ENCODE results near the gene WDR73.
"Not testable (repeated sequence)": the region's sequence is repeated elsewhere in the genome, so short reads cannot be mapped to it uniquely, and the experiment has no call there.

Gene WDR73

GRCh38 chr15:84648539-84648938 is 5.5 kb downstream of the WDR73 start:
- no peak for TF ChIP-seq CTCF (IDR thresholded peaks at IDR 0.05; ENCODE audit: low read depth, low read length)
- no peak overlapping the region for H3K4me3 ChIP-seq (ENCODE audit: low read depth, low read length)
- in situ Hi-C loops (cut with HindIII; ENCODE audit: low sequenced_read_pairs), result no loop called here
- DNase-seq (ENCODE audit: low read depth, low spot score), result no peak

DNA sequence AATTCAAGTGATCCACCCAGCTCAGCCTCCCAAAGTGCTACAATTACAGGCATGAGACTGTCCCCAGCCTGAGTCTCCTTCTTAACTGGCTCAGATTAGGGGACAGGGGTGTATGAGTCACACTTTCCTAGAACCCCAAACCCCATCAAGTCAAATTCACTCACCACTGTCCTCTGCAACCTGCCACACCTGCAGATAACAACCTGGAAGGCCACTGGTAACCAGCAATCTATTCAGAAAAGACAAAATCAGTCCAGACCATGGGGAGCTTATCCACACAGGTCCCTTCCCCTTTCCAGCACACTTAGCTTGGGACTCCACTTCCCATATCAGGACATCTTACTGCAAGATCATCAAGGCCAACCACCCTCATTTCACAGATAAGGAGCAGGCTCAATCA is 6.4 kb downstream of the WDR73 start:
- TF ChIP-seq CTCF (IDR thresholded peaks at IDR 0.05; ENCODE audit: low read depth, low read length), result no peak
- DNase-seq (ENCODE audit: low read depth, low spot score), result no peak
- no peak overlapping the region for H3K4me3 ChIP-seq (ENCODE audit: low read depth, low read length)
- in situ Hi-C loops (cut with HindIII; ENCODE audit: low sequenced_read_pairs), result no loop called here

- no peak for DNase-seq (ENCODE audit: low read depth, low spot score)
- in situ Hi-C loops (cut with HindIII; ENCODE audit: low sequenced_read_pairs), result no loop called here
- no peak overlapping the region for H3K4me3 ChIP-seq (ENCODE audit: low read depth, low read length)
- no peak for TF ChIP-seq CTCF (IDR thresholded peaks at IDR 0.05; ENCODE audit: low read depth, low read length)
Observed at GRCh38 chr15:84645997-84646396, 8.1 kb downstream of the WDR73 start.

- TF ChIP-seq CTCF (IDR thresholded peaks at IDR 0.05; ENCODE audit: low read depth, low read length), result no peak
- no peak overlapping the region for H3K4me3 ChIP-seq (ENCODE audit: low read depth, low read length)
Observed at GRCh38 chr15:84645496-84645895, 8.6 kb downstream of the WDR73 start.

GRCh38 chr15:84643838-84644237 is 10.2 kb downstream of the WDR73 start:
- in situ Hi-C loops (cut with HindIII; ENCODE audit: low sequenced_read_pairs), result no loop called here
- no peak for DNase-seq (ENCODE audit: low read depth, low spot score)
- TF ChIP-seq CTCF (IDR thresholded peaks at IDR 0.05; ENCODE audit: low read depth, low read length), result no peak
- H3K4me3 ChIP-seq (ENCODE audit: low read depth, low read length), result no peak overlapping the region

More at GRCh38 chr15:84645496-84645895, 8.6 kb downstream of the WDR73 start:
- in situ Hi-C loops (cut with HindIII; ENCODE audit: low sequenced_read_pairs), result no loop called here
- no peak for DNase-seq (ENCODE audit: low read depth, low spot score)

DNA sequence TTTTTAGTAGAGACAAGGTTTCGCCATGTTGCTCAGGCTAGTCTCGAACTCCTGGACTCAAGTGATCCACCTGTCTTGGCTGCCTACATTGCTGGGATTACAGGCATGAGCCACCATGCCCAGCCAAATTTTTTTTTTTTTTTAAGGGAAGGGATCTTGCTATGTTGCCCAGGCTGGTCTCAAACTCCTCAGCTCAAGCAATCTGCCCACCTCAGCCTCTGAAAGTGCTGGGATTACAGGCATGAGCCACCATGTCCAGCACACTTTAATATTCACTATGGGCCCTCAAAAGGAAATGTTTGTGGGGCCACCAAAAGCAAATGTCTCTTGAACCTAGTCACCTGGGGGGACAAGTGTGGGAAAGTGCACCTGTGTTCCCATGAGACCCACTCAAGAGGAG is 11.4 kb downstream of the WDR73 start:
- in situ Hi-C loops (cut with HindIII; ENCODE audit: low sequenced_read_pairs); DNase-seq (ENCODE audit: low read depth, low spot score); H3K4me3 ChIP-seq (ENCODE audit: low read depth, low read length): not testable (repeated sequence)

DNA sequence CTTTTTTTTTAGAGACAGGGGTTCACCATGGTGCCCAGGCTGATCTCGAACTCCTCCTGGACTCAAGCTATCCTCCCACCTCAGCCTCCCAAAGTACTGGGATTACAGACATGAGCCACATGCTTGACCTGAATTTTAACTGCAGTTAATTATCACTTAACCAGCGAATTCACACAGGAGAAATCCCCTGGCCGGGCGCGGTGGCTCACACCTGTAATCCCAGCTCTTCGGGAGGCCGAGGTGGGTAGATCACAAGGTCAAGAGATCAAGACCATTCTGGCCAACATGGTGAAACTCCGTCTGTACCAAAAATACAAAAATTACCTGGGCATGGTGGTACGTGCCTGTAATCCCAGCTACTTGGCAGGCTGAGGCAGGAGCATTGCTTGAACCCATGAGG is 12.2 kb downstream of the WDR73 start:
- in situ Hi-C loops (cut with HindIII; ENCODE audit: low sequenced_read_pairs); H3K4me3 ChIP-seq (ENCODE audit: low read depth, low read length); DNase-seq (ENCODE audit: low read depth, low spot score): not testable (repeated sequence)

DNA sequence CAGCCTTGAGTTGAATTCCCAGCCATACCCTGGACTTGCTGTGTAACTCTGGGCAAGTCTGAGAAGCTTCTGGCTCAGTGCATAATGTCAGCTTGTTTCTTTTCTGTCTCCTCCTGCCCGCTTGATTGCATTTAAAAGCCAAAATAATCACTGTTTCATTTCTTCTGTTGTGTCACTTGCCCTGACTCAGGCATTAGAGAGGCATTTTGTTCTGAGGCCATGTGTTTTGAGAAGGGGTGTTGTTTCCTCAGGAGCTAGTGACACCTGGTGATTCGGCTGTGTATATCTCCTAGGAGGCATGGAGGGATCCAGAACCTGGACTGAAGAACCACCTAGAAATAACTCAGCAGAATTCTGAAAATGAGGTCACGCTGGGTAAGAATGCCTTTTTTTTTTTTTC is 16.0 kb downstream of the WDR73 start:
- no peak for DNase-seq (ENCODE audit: low read depth, low spot score)
- no peak overlapping the region for H3K4me3 ChIP-seq (ENCODE audit: low read depth, low read length)
- peak; percentile 10 for TF ChIP-seq CTCF (IDR thresholded peaks at IDR 0.05; ENCODE audit: low read depth, low read length)
- in situ Hi-C loops (cut with HindIII; ENCODE audit: low sequenced_read_pairs), result no loop called here

Data from astrocyte of the spinal cord (primary cell).